HFFc6 (cell line): ENCODE measurements around the gene STING1. TPM values are rescaled to one million over a fixed set of nuclear protein-coding genes. Genes with fewer than 3 reads are reported as not detected.

ENCODE experiments used
- DNase-seq: peaks from one replicate; pipeline ENCODE4 v3.0.0-alpha.2; 2018
- H3K27ac Mint-ChIP-seq: 2 replicates; pipeline ENCODE4 v1.8.0; 2020; ENCODE audit warnings: mild to moderate bottlenecking, mixed read lengths
- H3K27me3 Mint-ChIP-seq: 2 replicates; pipeline ENCODE4 v1.8.0; 2021; ENCODE audit warnings: mild to moderate bottlenecking, moderate library complexity, mixed read lengths; ENCODE audit not compliant: insufficient read depth
- H3K36me3 Mint-ChIP-seq: 2 replicates; pipeline ENCODE4 v1.8.0; 2021; ENCODE audit warnings: low read depth, mixed read lengths
- H3K4me1 Mint-ChIP-seq: 2 replicates; pipeline ENCODE4 v1.8.0; 2020; ENCODE audit warnings: low read depth, mixed read lengths
- H3K4me3 Mint-ChIP-seq: 2 replicates; pipeline ENCODE4 v1.8.0; 2020; ENCODE audit warnings: mild to moderate bottlenecking, moderate library complexity, mixed read lengths
- H3K9me3 Mint-ChIP-seq: 2 replicates; pipeline ENCODE4 v1.8.0; 2020; ENCODE audit warnings: mild to moderate bottlenecking, mixed read lengths
- CTCF ChIP-seq: fragments of 200-600 bp; sonication (generic); IDR thresholded peaks from 2 replicates; pipeline ENCODE4 v1.5.0; 2021; ENCODE audit warnings: antibody characterized with exemption, mild to moderate bottlenecking
- total RNA-seq, 6 experiments: library from RNA; stranded (reverse); fragmentation: NEBNext Ultra II Directional; extraction: Animal tissue kit (Norgen Biotek cat#: 25700); gene quantifications; 2 replicates in 1 of 6; 3 replicates in 5 of 6; pipeline ENCODE4 v1.2.3, GENCODE V29; 2021

The STING1 gene
- total RNA-seq, 6 experiments from 2014 or later = 68.8 to 99.6 (median 87.9) TPM

- no peak for TF ChIP-seq CTCF
- peaks cover 13% of the 10 kb centered on the region for H3K4me1 Mint-ChIP-seq
Measured at GRCh38 chr5:139454568-139455290, 27.8 kb downstream of the STING1 start.

GRCh38 chr5:139453683-139454567, 28.6 kb downstream of the STING1 start:
- Mint-ChIP-seq H3K36me3 (no peaks in the 10 kb centered on the region), H3K9me3 (no peaks in the 10 kb centered on the region)

More at GRCh38 chr5:139454568-139455290, 27.8 kb downstream of the STING1 start:
- Mint-ChIP-seq H3K36me3 (no peaks in the 10 kb centered on the region), H3K27ac (no peak overlapping the region), H3K9me3 (no peaks in the 10 kb centered on the region), H3K4me3 (no peak overlapping the region), H3K27me3 (no peaks in the 10 kb centered on the region)
- no peak for DNase-seq

GRCh38 chr5:139451878-139452660, 30.5 kb downstream of the STING1 start:
- Mint-ChIP-seq H3K4me3 (no peak overlapping the region), H3K36me3 (no peaks in the 10 kb centered on the region), H3K9me3 (no peaks in the 10 kb centered on the region), H3K27me3 (no peaks in the 10 kb centered on the region), H3K27ac (no peak overlapping the region), H3K4me1 (peaks cover 9% of the 10 kb centered on the region)
- no peak for DNase-seq
- no peak for TF ChIP-seq CTCF

More at GRCh38 chr5:139453683-139454567, 28.6 kb downstream of the STING1 start:
- peaks cover 5% of the 10 kb centered on the region for H3K4me1 Mint-ChIP-seq
- no peak for DNase-seq
- H3K4me3 Mint-ChIP-seq = no peak overlapping the region
- H3K27ac Mint-ChIP-seq = no peak overlapping the region
- no peak for TF ChIP-seq CTCF
- no peaks in the 10 kb centered on the region for H3K27me3 Mint-ChIP-seq

- no peak for TF ChIP-seq CTCF
- H3K27ac Mint-ChIP-seq = no peak overlapping the region
- peaks cover 18% of the 10 kb centered on the region for H3K4me1 Mint-ChIP-seq
Measured at GRCh38 chr5:139451176-139451575, 31.4 kb downstream of the STING1 start.

More at GRCh38 chr5:139451176-139451575, 31.4 kb downstream of the STING1 start:
- Mint-ChIP-seq H3K9me3 (no peaks in the 10 kb centered on the region), H3K36me3 (no peaks in the 10 kb centered on the region), H3K4me3 (no peak overlapping the region), H3K27me3 (no peaks in the 10 kb centered on the region)
- no peak for DNase-seq
